SJCRH30 (cell line): ENCODE results near the gene NCS1. TPM values are rescaled to one million over a fixed set of nuclear protein-coding genes. Genes with fewer than 3 reads are reported as not detected.
A peak's percentile ranks its signal among the peaks of the same experiment; 100 is the strongest.

Experiments
- DNase-seq, 2 experiments: peaks; one replicate each; pipeline ENCODE4 v3.0.0-alpha.2; 2015 to 2020
- H3K27ac ChIP-seq: fragments of 250-450 bp; sonication (Bioruptor Pico); 2 replicates; pipeline ENCODE4 v1.5.1; 2020; ENCODE audit warnings: mild to moderate bottlenecking, moderate library complexity
- H3K27me3 ChIP-seq: fragments of 250-450 bp; sonication (Bioruptor Pico); 2 replicates; pipeline ENCODE4 v1.5.1; 2020; ENCODE audit warnings: mild to moderate bottlenecking, moderate library complexity
- H3K36me3 ChIP-seq: fragments of 250-450 bp; sonication (Bioruptor Pico); 2 replicates; pipeline ENCODE4 v1.5.1; 2020; ENCODE audit warnings: mild to moderate bottlenecking, moderate library complexity
- H3K4me1 ChIP-seq: fragments of 250-450 bp; sonication (Bioruptor Pico); 2 replicates; pipeline ENCODE4 v1.5.1; 2020; ENCODE audit warnings: mild to moderate bottlenecking, moderate library complexity
- H3K4me3 ChIP-seq: fragments of 250-450 bp; sonication (Bioruptor Pico); 2 replicates; pipeline ENCODE4 v1.5.1; 2020; ENCODE audit warnings: mild to moderate bottlenecking, moderate library complexity
- H3K9me3 ChIP-seq: fragments of 250-450 bp; sonication (Bioruptor Pico); replicated peaks from 2 replicates; pipeline ENCODE4 v1.5.1; 2020; ENCODE audit warnings: mild to moderate bottlenecking, moderate library complexity
- total RNA-seq: library from RNA; depleted of rRNA; stranded (reverse); fragments of >200 nt; shearing (Covaris generic); gene quantifications from 2 replicates; pipeline ENCODE4 v1.2.3, GENCODE V29; 2014

The NCS1 gene
- total RNA-seq, 1 experiment from 2014 or later: 86.2 TPM

DNA sequence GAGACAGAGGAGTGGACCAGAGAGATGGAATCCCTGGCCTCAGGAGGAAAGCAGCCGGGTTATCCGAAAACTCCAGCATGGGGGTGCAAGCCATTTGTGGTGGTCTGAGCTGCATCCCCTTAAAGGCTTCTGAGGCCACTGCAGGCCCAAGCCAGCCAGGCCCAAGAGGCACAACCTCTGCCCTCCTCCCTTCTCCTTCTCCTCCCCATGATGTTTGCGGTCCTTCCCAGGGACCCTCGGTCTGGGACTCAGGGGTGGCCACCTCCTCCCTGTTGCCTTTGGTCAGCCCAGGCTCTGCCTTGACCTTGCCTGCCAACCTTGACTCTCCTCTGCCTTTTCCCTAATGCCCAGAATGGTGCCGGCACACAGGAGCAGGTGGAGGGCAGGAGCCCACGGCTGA, 4.6 kb downstream of the NCS1 start:
- peaks cover 8% of the 10 kb centered on the region; the same call in 1 of the 2 replicates for H3K4me1 ChIP-seq
- DNase-seq: no peak
- no peaks in the 10 kb centered on the region for H3K9me3 ChIP-seq
- no peak overlapping the region for H3K4me3 ChIP-seq
- no peak overlapping the region for H3K27ac ChIP-seq
- H3K36me3 ChIP-seq: peaks cover 37% of the 10 kb centered on the region
- no peaks in the 10 kb centered on the region for H3K27me3 ChIP-seq

GRCh38 chr9:130177898-130178805, 5.9 kb downstream of the NCS1 start:
- Histone ChIP-seq H3K27ac (no peak overlapping the region), H3K36me3 (peaks cover 37% of the 10 kb centered on the region), H3K27me3 (no peaks in the 10 kb centered on the region), H3K9me3 (no peaks in the 10 kb centered on the region), H3K4me1 (peaks cover 19% of the 10 kb centered on the region), H3K4me3 (no peak overlapping the region)
- DNase-seq: no peak

GRCh38 chr9:130179331-130179907, 7.2 kb downstream of the NCS1 start:
- H3K9me3 ChIP-seq: no peaks in the 10 kb centered on the region
- no peak overlapping the region for H3K4me3 ChIP-seq
- DNase-seq: no peak
- H3K4me1 ChIP-seq: peaks cover 22% of the 10 kb centered on the region
- H3K36me3 ChIP-seq: peaks cover 41% of the 10 kb centered on the region
- no peaks in the 10 kb centered on the region for H3K27me3 ChIP-seq
- no peak overlapping the region for H3K27ac ChIP-seq

DNA sequence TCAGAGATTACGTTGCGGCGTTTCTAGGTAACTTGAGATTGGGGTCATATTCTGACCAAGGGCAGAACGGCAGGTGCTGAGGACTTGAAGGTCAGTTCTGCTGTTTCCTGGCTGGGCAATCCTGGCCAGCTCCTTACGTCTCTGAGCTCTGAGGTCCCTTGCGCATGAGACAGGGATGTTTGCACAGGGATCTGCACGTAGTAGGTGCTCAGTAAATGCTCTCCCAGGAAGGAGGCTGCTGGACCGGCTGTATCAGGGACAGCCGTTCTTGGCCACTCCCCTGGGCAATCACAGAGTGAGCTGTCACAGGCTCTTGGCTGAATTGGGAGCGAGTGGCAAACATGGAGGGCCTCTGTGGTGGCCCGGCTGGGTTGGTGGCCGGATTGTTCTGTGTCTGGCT, 8.3 kb downstream of the NCS1 start:
- H3K36me3 ChIP-seq: peaks cover 37% of the 10 kb centered on the region
- no peaks in the 10 kb centered on the region for H3K9me3 ChIP-seq
- H3K4me3 ChIP-seq: no peak overlapping the region
- no peak for DNase-seq
- H3K27ac ChIP-seq: no peak overlapping the region
- H3K27me3 ChIP-seq: no peaks in the 10 kb centered on the region
- peaks cover 27% of the 10 kb centered on the region for H3K4me1 ChIP-seq

- peaks cover 40% of the 10 kb centered on the region for H3K4me1 ChIP-seq
Measured at GRCh38 chr9:130181678-130182380, 9.6 kb downstream of the NCS1 start.

DNA sequence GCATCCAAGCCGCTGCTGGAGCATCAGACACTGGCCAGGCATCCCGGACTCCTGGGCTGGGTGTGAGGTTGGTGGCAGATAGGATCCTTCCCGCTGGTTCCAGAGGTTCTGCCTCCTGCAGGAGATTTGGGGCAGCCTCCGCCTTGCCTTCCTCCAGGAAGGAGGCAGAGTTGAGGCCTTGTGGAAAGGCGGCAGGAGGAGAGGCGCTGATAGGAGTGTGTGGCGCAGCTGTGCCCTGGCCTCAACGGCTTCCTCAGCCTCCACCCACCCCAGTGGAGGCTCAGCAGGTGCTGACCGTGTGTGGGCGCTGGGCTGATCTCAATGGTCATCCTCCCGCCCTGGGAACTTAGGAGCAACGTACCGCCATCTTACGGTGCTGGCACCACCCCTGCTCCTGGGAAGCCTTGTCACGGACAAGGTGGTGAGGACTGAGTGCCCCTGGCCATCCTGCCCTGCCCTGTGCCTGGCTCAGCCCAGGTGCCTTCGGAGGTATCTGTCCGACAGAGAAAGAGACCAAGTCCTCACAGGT, 10.2 kb downstream of the NCS1 start:
- H3K27me3 ChIP-seq: no peaks in the 10 kb centered on the region
- H3K4me1 ChIP-seq: peaks cover 46% of the 10 kb centered on the region
- H3K4me3 ChIP-seq: no peak overlapping the region
- H3K27ac ChIP-seq: peak overlapping the region; percentile 35
- DNase-seq: no peak
- H3K36me3 ChIP-seq: peaks cover 20% of the 10 kb centered on the region
- H3K9me3 ChIP-seq: no peaks in the 10 kb centered on the region

More at GRCh38 chr9:130181678-130182380, 9.6 kb downstream of the NCS1 start:
- Histone ChIP-seq H3K27me3 (no peaks in the 10 kb centered on the region), H3K27ac (no peak overlapping the region), H3K36me3 (peaks cover 26% of the 10 kb centered on the region), H3K9me3 (no peaks in the 10 kb centered on the region), H3K4me3 (no peak overlapping the region)
- DNase-seq: no peak

DNA sequence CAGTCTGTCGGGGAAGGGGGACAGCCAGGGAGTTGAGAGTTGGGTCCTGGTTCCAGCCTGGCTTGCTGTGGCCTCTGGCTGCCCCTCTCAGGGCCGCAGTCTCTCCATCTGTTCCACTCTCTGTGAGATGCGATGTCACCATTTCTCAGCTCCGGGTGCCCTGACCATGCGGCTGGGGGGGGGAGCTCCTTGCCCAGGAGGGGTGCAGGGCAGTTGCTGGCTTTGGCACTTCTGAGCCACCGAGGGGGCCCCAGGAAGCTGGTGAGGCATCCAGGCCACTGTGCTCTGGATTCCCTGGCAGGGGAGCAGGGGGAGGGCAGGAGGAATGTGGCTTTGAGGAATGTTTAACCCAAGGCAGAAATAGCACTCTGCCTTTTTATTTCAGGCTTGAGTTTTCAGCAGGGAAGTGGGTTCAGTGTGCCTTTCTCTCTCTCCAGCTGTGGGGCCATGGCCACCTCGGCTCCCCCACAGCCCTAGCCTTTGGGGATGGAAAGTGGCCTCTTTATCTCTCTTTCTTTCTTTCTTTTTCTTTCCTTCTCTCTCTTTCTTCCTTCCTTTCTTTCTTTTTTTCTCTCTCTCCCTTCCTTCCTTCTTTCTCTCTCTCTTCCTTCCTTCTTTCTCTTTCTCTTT, 11.0 kb downstream of the NCS1 start:
- peak; percentile 89 for DNase-seq
- Histone ChIP-seq H3K9me3 (no peaks in the 10 kb centered on the region), H3K4me1 (peaks cover 51% of the 10 kb centered on the region), H3K27ac (peak overlapping the region; percentile 35), H3K4me3 (no peak overlapping the region), H3K36me3 (peaks cover 19% of the 10 kb centered on the region), H3K27me3 (no peaks in the 10 kb centered on the region)

- Histone ChIP-seq H3K4me1 (peaks cover 56% of the 10 kb centered on the region), H3K36me3 (peaks cover 18% of the 10 kb centered on the region), H3K27me3 (no peaks in the 10 kb centered on the region), H3K27ac (peak overlapping the region; percentile 54; the same call in 1 of the 2 replicates), H3K9me3 (no peaks in the 10 kb centered on the region), H3K4me3 (no peak overlapping the region)
- DNase-seq: no peak
Measured at GRCh38 chr9:130185017-130185416, 12.8 kb downstream of the NCS1 start.

GRCh38 chr9:130185490-130186031, 13.4 kb downstream of the NCS1 start:
- H3K4me1 ChIP-seq: peaks cover 56% of the 10 kb centered on the region

GRCh38 chr9:130186051-130186450, 13.8 kb downstream of the NCS1 start:
- no peak overlapping the region for H3K4me3 ChIP-seq

More at GRCh38 chr9:130185490-130186031, 13.4 kb downstream of the NCS1 start:
- Histone ChIP-seq H3K36me3 (peaks cover 13% of the 10 kb centered on the region), H3K9me3 (no peaks in the 10 kb centered on the region), H3K27me3 (no peaks in the 10 kb centered on the region), H3K27ac (peak overlapping the region; percentile 54), H3K4me3 (no peak overlapping the region)
- DNase-seq: peak; percentile 57 to 63

DNA sequence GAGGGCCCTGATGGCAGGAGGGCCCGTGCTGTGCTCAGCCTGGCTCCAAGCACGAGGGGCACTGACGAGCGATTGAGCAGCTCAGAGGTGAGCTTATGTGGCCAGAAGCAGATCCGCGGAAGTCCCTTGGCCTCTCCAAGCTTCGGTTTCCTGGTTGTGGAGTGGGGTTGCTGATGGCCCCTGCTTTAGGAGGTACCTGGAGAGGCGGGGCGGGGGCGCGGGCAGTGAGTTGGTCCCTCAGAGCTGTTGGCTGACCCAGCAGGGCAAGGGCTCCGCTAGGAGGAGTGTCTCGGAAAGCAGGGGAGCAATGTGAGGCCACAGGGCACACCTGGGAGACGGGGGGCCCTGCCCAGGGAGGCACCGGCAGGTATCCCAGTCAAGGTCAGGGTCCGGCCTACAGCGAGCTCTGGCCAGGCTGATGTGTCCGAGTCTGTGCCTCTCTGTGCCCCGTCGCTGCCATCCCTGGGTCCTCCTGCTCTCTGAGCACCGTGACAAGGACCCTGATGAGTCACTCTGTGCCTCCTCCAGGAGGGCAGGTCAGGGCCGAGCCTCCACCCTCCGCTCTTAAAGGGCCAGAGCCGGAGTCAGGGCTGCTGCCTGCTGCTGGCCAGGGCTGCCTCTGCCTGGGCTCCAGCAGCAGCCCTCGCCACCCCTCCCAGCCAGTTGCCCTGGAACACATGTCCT, 14.8 kb downstream of the NCS1 start:
- Histone ChIP-seq H3K27me3 (no peaks in the 10 kb centered on the region), H3K4me3 (peak overlapping the region; percentile 16; the same call in 1 of the 2 replicates), H3K9me3 (no peaks in the 10 kb centered on the region), H3K27ac (peak overlapping the region; percentile 54), H3K36me3 (peaks cover 9% of the 10 kb centered on the region; the same call in 1 of the 2 replicates), H3K4me1 (peaks cover 56% of the 10 kb centered on the region)
- peak; percentile 88 for DNase-seq

More at GRCh38 chr9:130186051-130186450, 13.8 kb downstream of the NCS1 start:
- H3K27me3 ChIP-seq: no peaks in the 10 kb centered on the region
- DNase-seq: peak; percentile 63 to 71
- H3K27ac ChIP-seq: peak overlapping the region; percentile 54
- H3K4me1 ChIP-seq: peaks cover 56% of the 10 kb centered on the region
- H3K36me3 ChIP-seq: peaks cover 9% of the 10 kb centered on the region; the same call in 1 of the 2 replicates
- no peaks in the 10 kb centered on the region for H3K9me3 ChIP-seq

DNA sequence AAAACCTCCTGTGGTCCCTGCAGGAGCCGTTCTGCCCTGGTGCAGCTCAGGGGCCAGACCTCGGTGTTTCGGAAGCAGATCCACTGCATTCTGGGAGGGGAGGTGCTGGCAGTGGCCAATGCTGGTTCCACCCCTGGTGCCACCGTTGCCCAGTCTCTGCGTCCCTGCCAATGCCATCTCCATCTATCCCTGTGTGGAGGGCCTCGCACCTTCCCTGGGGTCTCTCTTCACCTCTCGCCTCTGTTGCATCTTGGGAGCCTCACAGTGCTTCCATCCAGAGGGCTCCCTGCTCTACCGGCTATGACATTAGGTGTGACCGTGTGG, 15.3 kb downstream of the NCS1 start:
- H3K4me1 ChIP-seq: peaks cover 56% of the 10 kb centered on the region
- no peak overlapping the region; the same call in 1 of the 2 replicates for H3K27ac ChIP-seq

GRCh38 chr9:130188860-130189481, 16.8 kb downstream of the NCS1 start:
- Histone ChIP-seq H3K9me3 (no peaks in the 10 kb centered on the region), H3K4me3 (no peak overlapping the region), H3K4me1 (peaks cover 56% of the 10 kb centered on the region), H3K36me3 (peaks cover 9% of the 10 kb centered on the region; the same call in 1 of the 2 replicates), H3K27ac (no peak overlapping the region), H3K27me3 (no peaks in the 10 kb centered on the region)
- no peak for DNase-seq

More for the DNA sequence above, 15.3 kb downstream of the NCS1 start:
- Histone ChIP-seq H3K4me3 (no peak overlapping the region), H3K27me3 (no peaks in the 10 kb centered on the region), H3K9me3 (no peaks in the 10 kb centered on the region), H3K36me3 (peaks cover 9% of the 10 kb centered on the region; the same call in 1 of the 2 replicates)
- no peak for DNase-seq
